H9 (cell line): ENCODE results near the gene PIGW. TPM values are rescaled to one million over a fixed set of nuclear protein-coding genes. Genes with fewer than 3 reads are reported as not detected.
A peak's percentile ranks its signal among the peaks of the same experiment; 100 is the strongest.

Experiments
- DNase-seq: peaks from one replicate; pipeline ENCODE4 v3.0.0-alpha.2; 2017
- H2AFZ ChIP-seq: one replicate; pipeline ENCODE4 v1.6.1; 2013; ENCODE audit warnings: mild to moderate bottlenecking, low read length, control low read depth, moderate library complexity
- H2AK5ac ChIP-seq: 2 replicates; pipeline ENCODE4 v1.6.1; 2013; ENCODE audit warnings: low read length, control low read depth, mixed read lengths; ENCODE audit not compliant: insufficient read length
- H2BK120ac ChIP-seq: one replicate; pipeline ENCODE4 v1.6.1; 2013; ENCODE audit warnings: low read depth, mild to moderate bottlenecking, low read length, control low read depth, inconsistent platforms; ENCODE audit not compliant: poor library complexity, severe bottlenecking
- H2BK12ac ChIP-seq: 2 replicates; pipeline ENCODE4 v1.6.1; 2013; ENCODE audit warnings: low read length, control low read depth, mixed read lengths, low read depth; ENCODE audit not compliant: insufficient read length
- H2BK15ac ChIP-seq: 2 replicates; pipeline ENCODE4 v1.6.1; 2013; ENCODE audit warnings: low read depth, low read length, control low read depth
- H2BK20ac ChIP-seq: one replicate; pipeline ENCODE4 v1.6.1; 2013; ENCODE audit warnings: low read depth, mild to moderate bottlenecking, low read length, control low read depth, inconsistent platforms; ENCODE audit not compliant: poor library complexity, severe bottlenecking
- H2BK5ac ChIP-seq: 2 replicates; pipeline ENCODE4 v1.6.1; 2013; ENCODE audit warnings: low read length, control low read depth, mixed read lengths; ENCODE audit not compliant: insufficient read length
- H3K14ac ChIP-seq: 2 replicates; pipeline ENCODE4 v1.6.1; 2013; ENCODE audit warnings: low read length, control low read depth; ENCODE audit not compliant: insufficient read depth
- H3K18ac ChIP-seq: 2 replicates; pipeline ENCODE4 v1.6.1; 2013; ENCODE audit warnings: low read depth, mild to moderate bottlenecking, mixed read lengths, low read length, control low read depth; ENCODE audit not compliant: insufficient read length
- H3K23ac ChIP-seq: 2 replicates; pipeline ENCODE4 v1.6.1; 2013; ENCODE audit warnings: low read length, control low read depth, mixed read lengths, low read depth; ENCODE audit not compliant: insufficient read length
- H3K23me2 ChIP-seq: 2 replicates; pipeline ENCODE4 v1.6.1; 2013; ENCODE audit warnings: low read depth, mild to moderate bottlenecking, mixed read lengths, low read length, control low read depth; ENCODE audit not compliant: insufficient read length, poor library complexity, severe bottlenecking
- H3K27ac ChIP-seq: 2 replicates; pipeline ENCODE4 v1.5.1; 2013; ENCODE audit warnings: low read length, control low read depth, mixed read lengths, low read depth; ENCODE audit not compliant: insufficient read length
- H3K27me3 ChIP-seq: 2 replicates; pipeline ENCODE4 v1.6.1; 2013; ENCODE audit warnings: low read length, control low read depth, inconsistent platforms; ENCODE audit not compliant: insufficient read depth
- H3K4ac ChIP-seq: 2 replicates; pipeline ENCODE4 v1.6.1; 2013; ENCODE audit warnings: low read depth, mild to moderate bottlenecking, control low read depth, inconsistent platforms, low read length, moderate library complexity
- H3K4me1 ChIP-seq: 2 replicates; pipeline ENCODE4 v1.6.1; 2013; ENCODE audit warnings: low read length, control low read depth, inconsistent platforms; ENCODE audit not compliant: insufficient read depth
- H3K4me2 ChIP-seq: 2 replicates; pipeline ENCODE4 v1.6.1; 2013; ENCODE audit warnings: low read length, control low read depth, mixed read lengths; ENCODE audit not compliant: insufficient read length, insufficient read depth
- H3K56ac ChIP-seq: 2 replicates; pipeline ENCODE4 v1.6.1; 2013; ENCODE audit warnings: low read depth, mild to moderate bottlenecking, mixed read lengths, low read length, control low read depth; ENCODE audit not compliant: insufficient read length
- H3K79me1 ChIP-seq: 2 replicates; pipeline ENCODE4 v1.6.1; 2013; ENCODE audit warnings: low read depth, mild to moderate bottlenecking, moderate library complexity, low read length, control low read depth, inconsistent platforms; ENCODE audit not compliant: insufficient read depth, poor library complexity, severe bottlenecking
- H3K79me2 ChIP-seq: 2 replicates; pipeline ENCODE4 v1.6.1; 2013; ENCODE audit warnings: low read length, control low read depth, inconsistent platforms; ENCODE audit not compliant: insufficient read depth
- H3K9ac ChIP-seq: 2 replicates; pipeline ENCODE4 v1.6.1; 2013; ENCODE audit warnings: low read length, control low read depth, mixed read lengths; ENCODE audit not compliant: insufficient read length; ENCODE audit errors: extremely low read depth
- H3K9me3 ChIP-seq: one replicate; pipeline ENCODE4 v1.6.1; 2013; ENCODE audit warnings: low read depth, low read length, inconsistent platforms; ENCODE audit not compliant: control insufficient read depth
- H3T11ph ChIP-seq: one replicate; pipeline ENCODE4 v1.6.1; 2013; ENCODE audit warnings: mild to moderate bottlenecking, low read length, control low read depth, inconsistent platforms
- H4K20me1 ChIP-seq: one replicate; pipeline ENCODE4 v1.6.1; 2013; ENCODE audit not compliant: control insufficient read depth, insufficient read length, insufficient read depth
- H4K5ac ChIP-seq: 2 replicates; pipeline ENCODE4 v1.6.1; 2013; ENCODE audit warnings: low read depth, mild to moderate bottlenecking, mixed read lengths, low read length, control low read depth; ENCODE audit not compliant: insufficient read length
- H4K8ac ChIP-seq: replicated peaks from 2 replicates; pipeline ENCODE4 v1.6.1; 2013; ENCODE audit warnings: low read length, control low read depth, mixed read lengths, low read depth; ENCODE audit not compliant: insufficient read length
- H4K91ac ChIP-seq: 2 replicates; pipeline ENCODE4 v1.6.1; 2013; ENCODE audit warnings: low read depth, mild to moderate bottlenecking, moderate library complexity, mixed read lengths, low read length, control low read depth; ENCODE audit not compliant: insufficient read length
- H3K27ac Mint-ChIP-seq, 3 experiments: 2 replicates in 2 of 3; 3 replicates in 1 of 3; pipeline ENCODE4 v1.8.0; 2020 to 2021; ENCODE audit warnings: mixed read lengths in 3 of 3, mild to moderate bottlenecking in 1 of 3, moderate library complexity in 1 of 3
- H3K27me3 Mint-ChIP-seq: 2 replicates; pipeline ENCODE4 v1.8.0; 2021; ENCODE audit warnings: low read depth, mild to moderate bottlenecking, moderate library complexity, mixed read lengths
- H3K36me3 Mint-ChIP-seq, 3 experiments: 2 replicates in 2 of 3; 3 replicates in 1 of 3; pipeline ENCODE4 v1.8.0; 2020 to 2021; ENCODE audit warnings: low read depth in 3 of 3, mixed read lengths in 3 of 3; ENCODE audit not compliant: insufficient read depth in 1 of 3
- H3K4me1 Mint-ChIP-seq, 2 experiments: 2 replicates each; pipeline ENCODE4 v1.8.0; 2020; ENCODE audit warnings: mixed read lengths in 2 of 2
- H3K4me3 Mint-ChIP-seq, 2 experiments: 2 replicates in 1 of 2; 3 replicates in 1 of 2; pipeline ENCODE4 v1.8.0; 2020 to 2021; ENCODE audit warnings: mild to moderate bottlenecking in 2 of 2, mixed read lengths in 2 of 2, moderate library complexity in 1 of 2
- H3K9me3 Mint-ChIP-seq, 2 experiments: 2 replicates in 1 of 2; 3 replicates in 1 of 2; pipeline ENCODE4 v1.8.0; 2020; ENCODE audit warnings: mild to moderate bottlenecking in 2 of 2, mixed read lengths in 2 of 2, moderate library complexity in 1 of 2
- CTCF ChIP-seq: fragments of 200-600 bp; sonication (generic); conservative IDR thresholded peaks from 3 replicates; pipeline ENCODE4 v1.8.0; 2021; ENCODE audit warnings: antibody characterized with exemption, mild to moderate bottlenecking
- WGBS: extraction: QIAGEN DNeasy Blood & Tissue Kit; methylation state at CpG from one replicate; pipeline ENCODE4 v1.1.7; 2013; ENCODE audit warnings: missing lambda C conversion rate, low lambda C conversion rate, mixed read lengths; ENCODE audit not compliant: insufficient read length; ENCODE audit errors: extremely low coverage; 5-methylcytosine and 5-hydroxymethylcytosine counted together
- total RNA-seq: library from RNA; stranded (reverse); gene quantifications from 2 replicates; pipeline ENCODE4 v1.2.1, GENCODE V29; 2021

PIGW gene
- total RNA-seq, 1 experiment from 2014 or later, result 26.2 TPM

GRCh38 chr17:36494674-36495073 is 40.1 kb upstream of the PIGW start:
- H3K4me1 ChIP-seq, result no peaks in the 10 kb centered on the region
- no peak overlapping the region for H3K23ac ChIP-seq
- no peak for DNase-seq
- no peak overlapping the region for H2BK5ac ChIP-seq
- H3K36me3 Mint-ChIP-seq, result peaks cover 20 to 80% (median 75%) of the 10 kb centered on the region in 3 experiments; a peak in 6 of 7 replicates
- no peak overlapping the region for H2BK20ac ChIP-seq
- no peak overlapping the region for H3K4me3 Mint-ChIP-seq
- H4K8ac ChIP-seq, result no peak overlapping the region
- no peak overlapping the region for H3T11ph ChIP-seq
- no peak overlapping the region for H2BK12ac ChIP-seq
- H3K14ac ChIP-seq, result no peak overlapping the region
- no peaks in the 10 kb centered on the region for H3K9me3 ChIP-seq
- H2BK120ac ChIP-seq, result no peak overlapping the region
- no peak for TF ChIP-seq CTCF
- no peak overlapping the region for H3K4ac ChIP-seq
- no peak overlapping the region for H3K56ac ChIP-seq
- H4K5ac ChIP-seq, result no peak overlapping the region
- no CpG with 5 or more reads among the region's 5 CpGs for WGBS
- no peak overlapping the region for H3K27ac ChIP-seq
- no peaks in the 10 kb centered on the region for H3K23me2 ChIP-seq
- H3K79me1 ChIP-seq, result no peaks in the 10 kb centered on the region
- H4K20me1 ChIP-seq, result no peaks in the 10 kb centered on the region
- H3K27ac Mint-ChIP-seq, result peak overlapping the region in 2 of 3 experiments; percentile 4 to 33; a peak in 3 of 7 replicates
- H2AK5ac ChIP-seq, result no peak overlapping the region
- no peak overlapping the region for H3K9ac ChIP-seq
- H4K91ac ChIP-seq, result no peak overlapping the region
- H3K27me3 ChIP-seq, result no peaks in the 10 kb centered on the region
- H3K27me3 Mint-ChIP-seq, result no peaks in the 10 kb centered on the region
- no peak overlapping the region for H3K18ac ChIP-seq
- no peak overlapping the region for H3K4me2 ChIP-seq
- H3K9me3 Mint-ChIP-seq, result no peaks in the 10 kb centered on the region
- H3K79me2 ChIP-seq, result no peaks in the 10 kb centered on the region; the same call in 1 of the 2 replicates
- H2BK15ac ChIP-seq, result no peak overlapping the region
- H2AFZ ChIP-seq, result no peak overlapping the region
- H3K4me1 Mint-ChIP-seq, result no peaks in the 10 kb centered on the region
